H9 (cell line): ENCODE data around the gene PYGL. TPM values are rescaled to one million over a fixed set of nuclear protein-coding genes. Genes with fewer than 3 reads are reported as not detected.

Source experiments
- DNase-seq: peaks from one replicate; pipeline ENCODE4 v3.0.0-alpha.2; 2017
- H2AFZ ChIP-seq: one replicate; pipeline ENCODE4 v1.6.1; 2013; ENCODE audit warnings: mild to moderate bottlenecking, low read length, control low read depth, moderate library complexity
- H2AK5ac ChIP-seq: 2 replicates; pipeline ENCODE4 v1.6.1; 2013; ENCODE audit warnings: low read length, control low read depth, mixed read lengths; ENCODE audit not compliant: insufficient read length
- H2BK120ac ChIP-seq: one replicate; pipeline ENCODE4 v1.6.1; 2013; ENCODE audit warnings: low read depth, mild to moderate bottlenecking, low read length, control low read depth, inconsistent platforms; ENCODE audit not compliant: poor library complexity, severe bottlenecking
- H2BK12ac ChIP-seq: 2 replicates; pipeline ENCODE4 v1.6.1; 2013; ENCODE audit warnings: low read length, control low read depth, mixed read lengths, low read depth; ENCODE audit not compliant: insufficient read length
- H2BK15ac ChIP-seq: 2 replicates; pipeline ENCODE4 v1.6.1; 2013; ENCODE audit warnings: low read depth, low read length, control low read depth
- H2BK20ac ChIP-seq: one replicate; pipeline ENCODE4 v1.6.1; 2013; ENCODE audit warnings: low read depth, mild to moderate bottlenecking, low read length, control low read depth, inconsistent platforms; ENCODE audit not compliant: poor library complexity, severe bottlenecking
- H2BK5ac ChIP-seq: 2 replicates; pipeline ENCODE4 v1.6.1; 2013; ENCODE audit warnings: low read length, control low read depth, mixed read lengths; ENCODE audit not compliant: insufficient read length
- H3K14ac ChIP-seq: 2 replicates; pipeline ENCODE4 v1.6.1; 2013; ENCODE audit warnings: low read length, control low read depth; ENCODE audit not compliant: insufficient read depth
- H3K18ac ChIP-seq: 2 replicates; pipeline ENCODE4 v1.6.1; 2013; ENCODE audit warnings: low read depth, mild to moderate bottlenecking, mixed read lengths, low read length, control low read depth; ENCODE audit not compliant: insufficient read length
- H3K23ac ChIP-seq: 2 replicates; pipeline ENCODE4 v1.6.1; 2013; ENCODE audit warnings: low read length, control low read depth, mixed read lengths, low read depth; ENCODE audit not compliant: insufficient read length
- H3K23me2 ChIP-seq: 2 replicates; pipeline ENCODE4 v1.6.1; 2013; ENCODE audit warnings: low read depth, mild to moderate bottlenecking, mixed read lengths, low read length, control low read depth; ENCODE audit not compliant: insufficient read length, poor library complexity, severe bottlenecking
- H3K27ac ChIP-seq: 2 replicates; pipeline ENCODE4 v1.5.1; 2013; ENCODE audit warnings: low read length, control low read depth, mixed read lengths, low read depth; ENCODE audit not compliant: insufficient read length
- H3K27me3 ChIP-seq: 2 replicates; pipeline ENCODE4 v1.6.1; 2013; ENCODE audit warnings: low read length, control low read depth, inconsistent platforms; ENCODE audit not compliant: insufficient read depth
- H3K4ac ChIP-seq: 2 replicates; pipeline ENCODE4 v1.6.1; 2013; ENCODE audit warnings: low read depth, mild to moderate bottlenecking, control low read depth, inconsistent platforms, low read length, moderate library complexity
- H3K4me1 ChIP-seq: 2 replicates; pipeline ENCODE4 v1.6.1; 2013; ENCODE audit warnings: low read length, control low read depth, inconsistent platforms; ENCODE audit not compliant: insufficient read depth
- H3K4me2 ChIP-seq: 2 replicates; pipeline ENCODE4 v1.6.1; 2013; ENCODE audit warnings: low read length, control low read depth, mixed read lengths; ENCODE audit not compliant: insufficient read length, insufficient read depth
- H3K56ac ChIP-seq: 2 replicates; pipeline ENCODE4 v1.6.1; 2013; ENCODE audit warnings: low read depth, mild to moderate bottlenecking, mixed read lengths, low read length, control low read depth; ENCODE audit not compliant: insufficient read length
- H3K79me1 ChIP-seq: 2 replicates; pipeline ENCODE4 v1.6.1; 2013; ENCODE audit warnings: low read depth, mild to moderate bottlenecking, moderate library complexity, low read length, control low read depth, inconsistent platforms; ENCODE audit not compliant: insufficient read depth, poor library complexity, severe bottlenecking
- H3K79me2 ChIP-seq: 2 replicates; pipeline ENCODE4 v1.6.1; 2013; ENCODE audit warnings: low read length, control low read depth, inconsistent platforms; ENCODE audit not compliant: insufficient read depth
- H3K9ac ChIP-seq: 2 replicates; pipeline ENCODE4 v1.6.1; 2013; ENCODE audit warnings: low read length, control low read depth, mixed read lengths; ENCODE audit not compliant: insufficient read length; ENCODE audit errors: extremely low read depth
- H3K9me3 ChIP-seq: one replicate; pipeline ENCODE4 v1.6.1; 2013; ENCODE audit warnings: low read depth, low read length, inconsistent platforms; ENCODE audit not compliant: control insufficient read depth
- H3T11ph ChIP-seq: one replicate; pipeline ENCODE4 v1.6.1; 2013; ENCODE audit warnings: mild to moderate bottlenecking, low read length, control low read depth, inconsistent platforms
- H4K20me1 ChIP-seq: one replicate; pipeline ENCODE4 v1.6.1; 2013; ENCODE audit not compliant: control insufficient read depth, insufficient read length, insufficient read depth
- H4K5ac ChIP-seq: 2 replicates; pipeline ENCODE4 v1.6.1; 2013; ENCODE audit warnings: low read depth, mild to moderate bottlenecking, mixed read lengths, low read length, control low read depth; ENCODE audit not compliant: insufficient read length
- H4K8ac ChIP-seq: replicated peaks from 2 replicates; pipeline ENCODE4 v1.6.1; 2013; ENCODE audit warnings: low read length, control low read depth, mixed read lengths, low read depth; ENCODE audit not compliant: insufficient read length
- H4K91ac ChIP-seq: 2 replicates; pipeline ENCODE4 v1.6.1; 2013; ENCODE audit warnings: low read depth, mild to moderate bottlenecking, moderate library complexity, mixed read lengths, low read length, control low read depth; ENCODE audit not compliant: insufficient read length
- H3K27ac Mint-ChIP-seq, 3 experiments: 2 replicates in 2 of 3; 3 replicates in 1 of 3; pipeline ENCODE4 v1.8.0; 2020 to 2021; ENCODE audit warnings: mixed read lengths in 3 of 3, mild to moderate bottlenecking in 1 of 3, moderate library complexity in 1 of 3
- H3K27me3 Mint-ChIP-seq: 2 replicates; pipeline ENCODE4 v1.8.0; 2021; ENCODE audit warnings: low read depth, mild to moderate bottlenecking, moderate library complexity, mixed read lengths
- H3K36me3 Mint-ChIP-seq, 3 experiments: 2 replicates in 2 of 3; 3 replicates in 1 of 3; pipeline ENCODE4 v1.8.0; 2020 to 2021; ENCODE audit warnings: low read depth in 3 of 3, mixed read lengths in 3 of 3; ENCODE audit not compliant: insufficient read depth in 1 of 3
- H3K4me1 Mint-ChIP-seq, 2 experiments: 2 replicates each; pipeline ENCODE4 v1.8.0; 2020; ENCODE audit warnings: mixed read lengths in 2 of 2
- H3K4me3 Mint-ChIP-seq, 2 experiments: 2 replicates in 1 of 2; 3 replicates in 1 of 2; pipeline ENCODE4 v1.8.0; 2020 to 2021; ENCODE audit warnings: mild to moderate bottlenecking in 2 of 2, mixed read lengths in 2 of 2, moderate library complexity in 1 of 2
- H3K9me3 Mint-ChIP-seq, 2 experiments: 2 replicates in 1 of 2; 3 replicates in 1 of 2; pipeline ENCODE4 v1.8.0; 2020; ENCODE audit warnings: mild to moderate bottlenecking in 2 of 2, mixed read lengths in 2 of 2, moderate library complexity in 1 of 2
- WGBS: extraction: QIAGEN DNeasy Blood & Tissue Kit; methylation state at CpG from one replicate; pipeline ENCODE4 v1.1.7; 2013; ENCODE audit warnings: missing lambda C conversion rate, low lambda C conversion rate, mixed read lengths; ENCODE audit not compliant: insufficient read length; ENCODE audit errors: extremely low coverage; 5-methylcytosine and 5-hydroxymethylcytosine counted together
- total RNA-seq: library from RNA; stranded (reverse); gene quantifications from 2 replicates; pipeline ENCODE4 v1.2.1, GENCODE V29; 2021
- TF ChIP-seq, protein P1 (sequence below): fragments of 200-600 bp; sonication (generic); conservative IDR thresholded peaks from 3 replicates; pipeline ENCODE4 v1.8.0; 2021; ENCODE audit warnings: antibody characterized with exemption, mild to moderate bottlenecking

Gene PYGL
- total RNA-seq, 1 experiment from 2014 or later = 53.8 TPM

DNA sequence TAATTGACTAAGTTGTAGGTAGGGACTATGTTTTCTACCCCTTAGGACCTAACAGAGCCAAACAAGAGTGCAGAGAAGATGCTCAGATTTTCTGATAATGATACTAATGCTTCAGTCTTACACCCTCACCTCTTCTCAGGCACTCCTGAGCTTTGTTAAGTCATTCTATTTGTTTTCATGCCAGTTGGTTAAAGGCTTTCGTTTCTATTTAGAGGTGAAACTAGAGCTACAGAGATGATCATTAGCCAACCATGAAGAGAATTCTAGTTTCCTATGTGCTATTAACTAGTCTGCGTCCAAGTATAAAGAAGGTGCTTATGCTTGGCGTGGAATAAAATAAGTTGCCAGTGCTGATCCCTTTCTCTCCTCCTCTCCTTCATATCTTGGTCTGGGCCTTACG lies 34.6 kb upstream of the PYGL start:
- no peak overlapping the region for H3K9ac ChIP-seq
- no peak overlapping the region for H4K8ac ChIP-seq
- H3K4ac ChIP-seq = no peak overlapping the region
- Mint-ChIP-seq H3K9me3 (no peaks in the 10 kb centered on the region), H3K36me3 (no peaks in the 10 kb centered on the region), H3K4me3 (no peak overlapping the region), H3K27me3 (peaks cover 3% of the 10 kb centered on the region), H3K4me1 (peaks cover 7 to 13% of the 10 kb centered on the region in 2 experiments), H3K27ac (no peak overlapping the region)
- TF ChIP-seq, protein P1, sequence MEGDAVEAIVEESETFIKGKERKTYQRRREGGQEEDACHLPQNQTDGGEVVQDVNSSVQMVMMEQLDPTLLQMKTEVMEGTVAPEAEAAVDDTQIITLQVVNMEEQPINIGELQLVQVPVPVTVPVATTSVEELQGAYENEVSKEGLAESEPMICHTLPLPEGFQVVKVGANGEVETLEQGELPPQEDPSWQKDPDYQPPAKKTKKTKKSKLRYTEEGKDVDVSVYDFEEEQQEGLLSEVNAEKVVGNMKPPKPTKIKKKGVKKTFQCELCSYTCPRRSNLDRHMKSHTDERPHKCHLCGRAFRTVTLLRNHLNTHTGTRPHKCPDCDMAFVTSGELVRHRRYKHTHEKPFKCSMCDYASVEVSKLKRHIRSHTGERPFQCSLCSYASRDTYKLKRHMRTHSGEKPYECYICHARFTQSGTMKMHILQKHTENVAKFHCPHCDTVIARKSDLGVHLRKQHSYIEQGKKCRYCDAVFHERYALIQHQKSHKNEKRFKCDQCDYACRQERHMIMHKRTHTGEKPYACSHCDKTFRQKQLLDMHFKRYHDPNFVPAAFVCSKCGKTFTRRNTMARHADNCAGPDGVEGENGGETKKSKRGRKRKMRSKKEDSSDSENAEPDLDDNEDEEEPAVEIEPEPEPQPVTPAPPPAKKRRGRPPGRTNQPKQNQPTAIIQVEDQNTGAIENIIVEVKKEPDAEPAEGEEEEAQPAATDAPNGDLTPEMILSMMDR = no peak
- DNase-seq = no peak
- H3K79me1 ChIP-seq = no peaks in the 10 kb centered on the region
- no peak overlapping the region for H3K56ac ChIP-seq
- H2BK5ac ChIP-seq = no peak overlapping the region
- no peak overlapping the region for H2BK12ac ChIP-seq
- H3K23ac ChIP-seq = no peak overlapping the region
- no peak overlapping the region for H2BK120ac ChIP-seq
- H2AFZ ChIP-seq = no peak overlapping the region
- no peak overlapping the region for H3K4me2 ChIP-seq
- no peak overlapping the region for H4K5ac ChIP-seq
- no peaks in the 10 kb centered on the region for H3K79me2 ChIP-seq
- no peaks in the 10 kb centered on the region for H3K9me3 ChIP-seq
- no peak overlapping the region for H3K27ac ChIP-seq
- no peak overlapping the region for H3K14ac ChIP-seq
- no peak overlapping the region for H2BK15ac ChIP-seq
- H2BK20ac ChIP-seq = no peak overlapping the region
- H4K20me1 ChIP-seq = no peaks in the 10 kb centered on the region
- H3K23me2 ChIP-seq = no peaks in the 10 kb centered on the region
- no peak overlapping the region for H4K91ac ChIP-seq
- no peaks in the 10 kb centered on the region; the same call in 1 of the 2 replicates for H3K27me3 ChIP-seq
- no peaks in the 10 kb centered on the region; the same call in 1 of the 2 replicates for H3K4me1 ChIP-seq
- H3K18ac ChIP-seq = no peak overlapping the region
- WGBS = no CpG with 5 or more reads among the region's 4 CpGs
- no peak overlapping the region for H2AK5ac ChIP-seq
- H3T11ph ChIP-seq = no peak overlapping the region
